ENCODE data around the gene DHX58. TPM values are rescaled to one million over a fixed set of nuclear protein-coding genes. Genes with fewer than 3 reads are reported as not detected.

Gene DHX58
- total and polyA plus RNA-seq, 9 donors, result 8.6 to 24.6 (median 19.3) TPM

DNA sequence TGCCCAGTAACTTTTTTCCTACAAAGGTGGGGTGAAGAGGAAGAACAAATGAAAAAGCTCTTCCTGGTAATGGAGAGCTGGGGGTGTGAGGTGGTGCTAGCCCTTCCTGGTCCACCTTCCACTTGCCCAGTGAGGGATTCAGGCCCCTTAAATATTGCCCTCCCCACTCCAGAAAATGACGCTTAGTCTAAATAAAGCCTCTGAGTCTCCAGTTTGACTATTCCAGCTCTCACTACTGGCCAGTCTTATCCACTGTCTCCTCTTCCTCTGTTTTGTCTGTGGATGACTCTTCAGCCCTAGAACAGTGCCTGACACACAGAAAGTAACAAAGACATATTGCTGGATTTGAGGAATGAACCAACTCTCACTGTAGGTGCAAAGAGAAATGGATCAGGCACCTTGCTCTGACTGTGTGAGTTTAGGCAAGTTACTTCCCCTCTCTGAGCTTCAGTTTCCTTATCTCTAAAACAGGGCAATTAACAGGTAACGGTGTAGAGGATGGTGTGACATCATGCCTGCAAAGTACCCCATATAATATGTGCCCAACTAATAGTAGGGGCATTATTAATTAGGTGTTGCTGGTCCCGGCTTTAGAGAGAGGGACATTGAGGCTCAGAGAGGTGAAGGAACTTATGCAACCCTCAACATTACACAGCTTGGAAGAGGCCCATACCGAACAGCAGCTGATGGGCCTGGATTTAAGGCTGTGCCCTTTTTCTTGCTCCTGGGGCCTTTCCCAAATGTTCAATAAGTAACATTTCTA, 35.5 kb downstream of the DHX58 start:
- DNase-seq, result no peak
- no peaks in the 10 kb centered on the region for H3K36me3 ChIP-seq
- TF ChIP-seq POLR2A (IDR thresholded peaks at IDR 0.05) (no peak), EP300 (IDR thresholded peaks at IDR 0.05) (no peak)
- TF ChIP-seq, protein P1, sequence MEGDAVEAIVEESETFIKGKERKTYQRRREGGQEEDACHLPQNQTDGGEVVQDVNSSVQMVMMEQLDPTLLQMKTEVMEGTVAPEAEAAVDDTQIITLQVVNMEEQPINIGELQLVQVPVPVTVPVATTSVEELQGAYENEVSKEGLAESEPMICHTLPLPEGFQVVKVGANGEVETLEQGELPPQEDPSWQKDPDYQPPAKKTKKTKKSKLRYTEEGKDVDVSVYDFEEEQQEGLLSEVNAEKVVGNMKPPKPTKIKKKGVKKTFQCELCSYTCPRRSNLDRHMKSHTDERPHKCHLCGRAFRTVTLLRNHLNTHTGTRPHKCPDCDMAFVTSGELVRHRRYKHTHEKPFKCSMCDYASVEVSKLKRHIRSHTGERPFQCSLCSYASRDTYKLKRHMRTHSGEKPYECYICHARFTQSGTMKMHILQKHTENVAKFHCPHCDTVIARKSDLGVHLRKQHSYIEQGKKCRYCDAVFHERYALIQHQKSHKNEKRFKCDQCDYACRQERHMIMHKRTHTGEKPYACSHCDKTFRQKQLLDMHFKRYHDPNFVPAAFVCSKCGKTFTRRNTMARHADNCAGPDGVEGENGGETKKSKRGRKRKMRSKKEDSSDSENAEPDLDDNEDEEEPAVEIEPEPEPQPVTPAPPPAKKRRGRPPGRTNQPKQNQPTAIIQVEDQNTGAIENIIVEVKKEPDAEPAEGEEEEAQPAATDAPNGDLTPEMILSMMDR (IDR thresholded peaks at IDR 0.05), result no peak
- H3K4me3 ChIP-seq, result no peak overlapping the region
- H3K27me3 ChIP-seq, result no peaks in the 10 kb centered on the region
- WGBS, 3 donors, result 73 to 81% (median 78%) methylated on average over 4 of the region's 4 CpGs
- no peaks in the 10 kb centered on the region for H3K4me1 ChIP-seq (ENCODE audit: insufficient read depth)
- H3K9me3 ChIP-seq, result no peaks in the 10 kb centered on the region
- intact Hi-C loops (cut with DNase I), result no loop called here
- H3K27ac ChIP-seq, result no peak overlapping the region

DNA sequence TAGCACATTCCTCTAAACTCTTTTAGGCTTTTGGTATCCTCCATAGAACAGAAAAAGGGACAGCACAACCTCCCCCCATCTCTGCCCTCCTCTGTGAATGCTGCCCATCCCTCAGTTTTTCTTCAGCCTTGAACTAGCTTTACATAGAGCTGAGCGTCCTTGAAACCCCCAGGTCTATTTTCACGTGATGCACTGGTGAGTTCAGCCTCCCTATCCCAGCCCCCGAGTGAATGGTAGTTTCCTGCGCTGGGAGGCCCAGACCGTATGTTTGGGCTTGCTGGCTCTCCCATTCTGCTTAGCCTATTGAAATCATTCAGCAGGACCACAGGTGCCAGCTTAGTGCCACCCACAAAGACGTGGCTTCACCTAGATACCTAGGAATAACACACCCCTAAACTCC, 36.7 kb downstream of the DHX58 start:
- no peaks in the 10 kb centered on the region for H3K36me3 ChIP-seq
- WGBS, 3 donors, result 48 to 61% (median 49%) methylated on average over 6 of the region's 6 CpGs
- TF ChIP-seq POLR2A (IDR thresholded peaks at IDR 0.05) (no peak), EP300 (IDR thresholded peaks at IDR 0.05) (no peak)
- TF ChIP-seq, protein P1 (IDR thresholded peaks at IDR 0.05), result no peak

DNA sequence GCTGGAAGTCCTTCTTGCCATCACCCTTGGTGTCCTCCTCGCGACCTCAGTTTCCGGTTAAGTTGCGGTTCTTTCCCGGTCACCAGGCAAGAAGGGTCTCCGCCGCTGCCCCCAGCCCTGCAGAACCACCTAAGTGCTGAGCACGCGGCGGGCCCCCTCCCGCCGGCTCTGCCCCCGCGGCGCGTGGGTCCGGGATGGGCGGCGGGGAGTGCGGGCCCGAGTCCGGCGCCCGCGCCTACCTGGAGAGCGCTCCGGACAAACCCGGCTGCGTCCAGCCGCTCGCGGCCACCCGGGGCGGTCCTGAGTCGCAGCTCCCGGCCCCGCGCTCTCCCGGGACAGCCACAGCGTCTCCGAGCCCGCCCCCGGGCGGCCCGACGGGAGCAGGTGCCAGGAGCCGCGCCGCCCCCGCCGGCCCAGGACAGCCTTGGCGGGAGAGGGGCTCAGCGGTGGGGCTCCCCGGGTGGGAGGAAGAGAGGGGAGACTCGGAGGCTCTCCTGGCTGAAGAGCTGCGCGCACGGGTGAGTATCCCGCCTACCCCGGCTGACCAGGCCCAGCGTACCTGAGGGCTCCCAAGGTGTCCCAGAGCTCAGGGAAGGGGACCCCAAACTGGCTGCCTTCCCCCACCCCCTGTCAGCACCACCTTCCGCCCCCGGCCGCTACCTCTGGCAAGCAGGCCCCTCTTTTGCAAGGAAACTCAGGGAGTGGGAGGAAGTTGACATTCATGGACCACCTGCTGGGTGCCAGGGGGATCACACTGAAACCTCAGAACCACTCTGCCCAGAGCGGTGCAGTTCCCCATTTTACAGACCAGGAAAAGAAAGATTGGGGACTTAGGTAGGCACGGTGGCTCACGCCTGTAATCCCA, 40.0 kb downstream of the DHX58 start:
- intact Hi-C loops (cut with DNase I), result loop anchor here in 1 of 4 donors (5.0 kb wide), 1 partner anchor 40 kb away; the partner anchor contains the start of gene DHX58
- WGBS, 3 donors, result 6 to 14% (median 12%) methylated on average over 38 to 67 of the region's 67 CpGs
- no peak for TF ChIP-seq EP300 (IDR thresholded peaks at IDR 0.05)
- TF ChIP-seq POLR2A (IDR thresholded peaks at IDR 0.05), result no peak
- TF ChIP-seq, protein P1 (IDR thresholded peaks at IDR 0.05), result no peak
- peak in 1 of 5 donors; percentile 45 for DNase-seq
- H3K27me3 ChIP-seq, result no peaks in the 10 kb centered on the region
- H3K27ac ChIP-seq, result no peak overlapping the region
- H3K9me3 ChIP-seq, result no peaks in the 10 kb centered on the region
- peak overlapping the region; percentile 3 for H3K4me3 ChIP-seq
- no peaks in the 10 kb centered on the region for H3K4me1 ChIP-seq (ENCODE audit: insufficient read depth)
- H3K36me3 ChIP-seq, result no peaks in the 10 kb centered on the region

More for the DNA sequence above, 36.7 kb downstream of the DHX58 start:
- Histone ChIP-seq H3K27me3 (no peaks in the 10 kb centered on the region), H3K4me1 (ENCODE audit: insufficient read depth) (no peaks in the 10 kb centered on the region), H3K9me3 (no peaks in the 10 kb centered on the region), H3K4me3 (no peak overlapping the region), H3K27ac (no peak overlapping the region)
- intact Hi-C loops (cut with DNase I), result no loop called here
- DNase-seq, result no peak

- intact Hi-C loops (cut with DNase I), result loop anchor here in 1 of 4 donors (5.0 kb wide), 1 partner anchor 40 kb away; the partner anchor contains the start of gene DHX58
- no peak overlapping the region for H3K27ac ChIP-seq
- no peak overlapping the region for H3K4me3 ChIP-seq
- TF ChIP-seq EP300 (IDR thresholded peaks at IDR 0.05) (no peak), POLR2A (IDR thresholded peaks at IDR 0.05) (no peak)
- TF ChIP-seq, protein P1 (IDR thresholded peaks at IDR 0.05), result no peak
- WGBS, 3 donors, result 23 to 28% (median 25%) methylated on average over 3 of the region's 3 CpGs
- no peaks in the 10 kb centered on the region for H3K9me3 ChIP-seq
- DNase-seq, result no peak
- no peaks in the 10 kb centered on the region for H3K36me3 ChIP-seq
- H3K4me1 ChIP-seq (ENCODE audit: insufficient read depth), result no peaks in the 10 kb centered on the region
- H3K27me3 ChIP-seq, result no peaks in the 10 kb centered on the region
Measured at GRCh38 chr17:42071810-42072209, 40.7 kb downstream of the DHX58 start.
